Measurements from ENCODE around the gene IDS. TPM values are rescaled to one million over a fixed set of nuclear protein-coding genes. Genes with fewer than 3 reads are reported as not detected.
"Not testable (repeated sequence)": the region's sequence is repeated elsewhere in the genome, so short reads cannot be mapped to it uniquely, and the experiment has no call there.

The IDS gene
- total RNA-seq, 1 experiment from 2014 or later: 78.7 TPM

- no peak for ATAC-seq
- intact Hi-C loops (cut with micrococcal nuclease; ENCODE audit: unreplicated experiment) (no loop called here), in situ Hi-C loops (cut with HindIII; ENCODE audit: low pct_unique_long_range_greater_than_20kb, low sequenced_read_pairs) (loop anchor here (25.0 kb wide), 1 partner anchor 1114 kb away; no protein-coding TSS in a partner anchor)
- H3K27me3 ChIP-seq (ENCODE audit: control insufficient read depth, insufficient read depth, low read length): no peaks in the 10 kb centered on the region
- ChIA-PET POLR2A (no interaction called here), CTCF (no interaction called here)
- DNase-seq (ENCODE audit: low read depth, low spot score): no peak
- no peaks in the 10 kb centered on the region for H3K9me3 ChIP-seq (ENCODE audit: control insufficient read depth, insufficient read depth, low read depth, low read length)
- no TSS peak for BruUV-seq (replicated peaks)
- H3K27ac ChIP-seq (ENCODE audit: low read length): no peak overlapping the region
- TF ChIP-seq SIN3A (IDR thresholded peaks at IDR 0.05; ENCODE audit: borderline replicate concordance, insufficient read depth, low read depth, low read length): no peak
- no peak for TF ChIP-seq TCF7L2 (IDR thresholded peaks at IDR 0.05; ENCODE audit: low read depth, low read length)
- no peak for TF ChIP-seq CTCF (IDR thresholded peaks at IDR 0.05)
- TF ChIP-seq REST (IDR thresholded peaks at IDR 0.05; ENCODE audit: insufficient read depth in 1 of 2, low read depth in 2 of 2, low read length in 1 of 2): no peak
- no peak for TF ChIP-seq POLR2AphosphoS5 (IDR thresholded peaks at IDR 0.05; ENCODE audit: low read depth, low read length)
- no peak overlapping the region for H3K4me3 ChIP-seq (ENCODE audit: low read depth in 2 of 2, low read length in 2 of 2)
- no peaks in the 10 kb centered on the region for H3K36me3 ChIP-seq (ENCODE audit: control insufficient read depth, insufficient read depth, low read length)
- no peaks in the 10 kb centered on the region for H3K4me1 ChIP-seq (ENCODE audit: control insufficient read depth, insufficient read depth, low read length)
Measured at GRCh38 chrX:149522916-149523315, 17.8 kb upstream of the IDS start.

DNA sequence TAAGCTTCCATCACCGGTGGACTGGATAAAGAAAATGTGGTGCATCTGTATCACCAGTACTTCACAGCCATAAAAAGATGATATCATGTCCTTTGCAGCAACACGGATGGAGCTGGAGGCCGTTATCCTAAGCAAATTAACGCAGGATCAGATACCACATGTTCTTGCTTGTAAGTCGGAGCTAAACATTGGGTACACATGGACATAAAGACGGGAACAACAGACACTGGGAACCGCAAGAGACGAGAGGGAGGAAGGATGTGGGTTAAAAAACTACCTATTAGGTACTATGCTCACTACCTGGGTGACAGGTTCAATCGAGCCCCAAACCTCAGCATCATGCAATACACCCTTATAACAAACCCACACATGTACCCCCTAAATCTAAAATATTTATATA lies 16.3 kb upstream of the IDS start:
- ATAC-seq: no peak
- intact Hi-C loops (cut with micrococcal nuclease; ENCODE audit: unreplicated experiment): no loop called here
- Histone ChIP-seq H3K27me3 (ENCODE audit: control insufficient read depth, insufficient read depth, low read length) (no peaks in the 10 kb centered on the region), H3K4me3 (ENCODE audit: low read depth in 2 of 2, low read length in 2 of 2) (no peak overlapping the region), H3K36me3 (ENCODE audit: control insufficient read depth, insufficient read depth, low read length) (no peaks in the 10 kb centered on the region), H3K9me3 (ENCODE audit: control insufficient read depth, insufficient read depth, low read depth, low read length) (no peaks in the 10 kb centered on the region), H3K4me1 (ENCODE audit: control insufficient read depth, insufficient read depth, low read length) (no peaks in the 10 kb centered on the region), H3K27ac (ENCODE audit: low read length) (no peak overlapping the region)
- no peak for DNase-seq (ENCODE audit: low read depth, low spot score)
- CTCF ChIA-PET: interaction anchor here (0.6 kb wide), 1 partner anchor 109 kb away, joined by 3 read pairs; no protein-coding TSS in a partner anchor
- in situ Hi-C loops (cut with HindIII; ENCODE audit: low pct_unique_long_range_greater_than_20kb, low sequenced_read_pairs): loop anchor here (25.0 kb wide), 1 partner anchor 1116 kb away; no protein-coding TSS in a partner anchor
- TF ChIP-seq REST (IDR thresholded peaks at IDR 0.05; ENCODE audit: insufficient read depth in 1 of 2, low read depth in 2 of 2, low read length in 1 of 2) (no peak), SIN3A (IDR thresholded peaks at IDR 0.05; ENCODE audit: borderline replicate concordance, insufficient read depth, low read depth, low read length) (no peak), CTCF (IDR thresholded peaks at IDR 0.05) (no peak), TCF7L2 (IDR thresholded peaks at IDR 0.05; ENCODE audit: low read depth, low read length) (no peak), POLR2AphosphoS5 (IDR thresholded peaks at IDR 0.05; ENCODE audit: low read depth, low read length) (no peak)
- POLR2A ChIA-PET: no interaction called here
- no TSS peak for BruUV-seq (replicated peaks)

DNA sequence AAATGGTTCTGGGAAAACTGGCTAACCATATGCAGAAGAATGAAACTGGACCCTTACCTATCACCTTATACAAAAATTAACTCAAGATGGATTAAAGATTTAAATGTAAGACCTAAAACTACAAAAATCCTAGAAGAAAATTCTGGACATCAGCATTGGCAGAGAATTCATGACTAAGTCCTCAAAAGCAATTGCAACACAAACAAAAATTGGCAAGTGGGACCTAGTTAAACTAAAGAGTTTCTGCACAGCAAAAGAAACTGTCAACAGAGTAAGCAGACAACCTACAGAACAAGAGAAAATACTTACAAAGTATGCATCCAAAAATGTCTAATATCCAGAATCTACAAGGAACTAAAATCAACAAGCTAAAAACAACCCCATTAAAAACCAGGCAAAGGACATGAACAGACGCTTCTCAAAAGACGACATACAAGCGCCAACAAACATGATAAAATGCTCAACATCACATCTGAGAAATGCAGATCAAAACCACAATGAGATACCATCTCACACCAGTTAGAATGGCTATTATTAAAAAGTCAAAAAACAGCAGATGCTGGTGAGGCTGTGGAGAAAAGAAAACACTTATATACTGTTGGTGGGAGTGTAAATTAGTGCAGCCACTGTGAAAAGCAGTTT lies 15.7 kb upstream of the IDS start:
- BruUV-seq (replicated peaks); POLR2A ChIA-PET; ATAC-seq; H3K4me1 ChIP-seq (ENCODE audit: control insufficient read depth, insufficient read depth, low read length); CTCF ChIA-PET; DNase-seq (ENCODE audit: low read depth, low spot score); intact Hi-C loops (cut with micrococcal nuclease; ENCODE audit: unreplicated experiment); H3K36me3 ChIP-seq (ENCODE audit: control insufficient read depth, insufficient read depth, low read length); H3K27me3 ChIP-seq (ENCODE audit: control insufficient read depth, insufficient read depth, low read length); H3K27ac ChIP-seq (ENCODE audit: low read length); H3K4me3 ChIP-seq (ENCODE audit: low read depth in 2 of 2, low read length in 2 of 2); H3K9me3 ChIP-seq (ENCODE audit: control insufficient read depth, insufficient read depth, low read depth, low read length): not testable (repeated sequence)
- in situ Hi-C loops (cut with HindIII; ENCODE audit: low pct_unique_long_range_greater_than_20kb, low sequenced_read_pairs): loop anchor here (25.0 kb wide), 1 partner anchor 1117 kb away; no protein-coding TSS in a partner anchor

Data from Panc1 (cell line).